ENCODE results near the gene NDUFB3. TPM values are rescaled to one million over a fixed set of nuclear protein-coding genes. Genes with fewer than 3 reads are reported as not detected.

Gene NDUFB3
- total and polyA plus RNA-seq, 10 of the 15 experiments (the other 5 are each of a cell fraction or from before 2014, with no cell fraction given), result 115 to 1,059 (median 187) TPM

- no peak for TF ChIP-seq MAX (IDR thresholded peaks at IDR 0.05; ENCODE audit: low read depth, low read length)
- TF ChIP-seq POLR2A (IDR thresholded peaks at IDR 0.05; ENCODE audit: low read depth, low read length), result peak; percentile 51
- no peak for TF ChIP-seq TCF12 (IDR thresholded peaks at IDR 0.05; ENCODE audit: low read depth, low read length)
- TF ChIP-seq NFIC (IDR thresholded peaks at IDR 0.05; ENCODE audit: low read depth, low read length), result no peak
- no peak for TF ChIP-seq BCL3 (IDR thresholded peaks at IDR 0.05; ENCODE audit: borderline replicate concordance, insufficient read depth, low read depth, low read length, poor library complexity, severe bottlenecking)
- TF ChIP-seq POLR2AphosphoS5 (IDR thresholded peaks at IDR 0.05; ENCODE audit: low read length), result peak; percentile 76
- no peak for TF ChIP-seq IRF3 (IDR thresholded peaks at IDR 0.05)
- no peak for TF ChIP-seq ZBTB33 (IDR thresholded peaks at IDR 0.05)
- TF ChIP-seq ZZZ3 (IDR thresholded peaks at IDR 0.05; ENCODE audit: control insufficient read depth, insufficient read length, low read depth), result no peak
- peak; percentile 52; the same call in 1 of the 2 replicates for TF ChIP-seq TAF1 (IDR thresholded peaks at IDR 0.05; ENCODE audit: borderline replicate concordance, low read depth, low read length)
- TF ChIP-seq BHLHE40 (IDR thresholded peaks at IDR 0.05; ENCODE audit: borderline replicate concordance in 1 of 2, low read depth in 2 of 2, low read length in 1 of 2), result peak in 1 of 2 experiments; percentile 21; a peak in 1 of 4 replicates
- no peak for TF ChIP-seq BACH1 (IDR thresholded peaks at IDR 0.05; ENCODE audit: borderline replicate concordance)
Observed at GRCh38 chr2:201116959-201117734, 45.3 kb downstream of the NDUFB3 start (continued).
